Measurements from ENCODE around the gene THADA.

The THADA gene

DNA sequence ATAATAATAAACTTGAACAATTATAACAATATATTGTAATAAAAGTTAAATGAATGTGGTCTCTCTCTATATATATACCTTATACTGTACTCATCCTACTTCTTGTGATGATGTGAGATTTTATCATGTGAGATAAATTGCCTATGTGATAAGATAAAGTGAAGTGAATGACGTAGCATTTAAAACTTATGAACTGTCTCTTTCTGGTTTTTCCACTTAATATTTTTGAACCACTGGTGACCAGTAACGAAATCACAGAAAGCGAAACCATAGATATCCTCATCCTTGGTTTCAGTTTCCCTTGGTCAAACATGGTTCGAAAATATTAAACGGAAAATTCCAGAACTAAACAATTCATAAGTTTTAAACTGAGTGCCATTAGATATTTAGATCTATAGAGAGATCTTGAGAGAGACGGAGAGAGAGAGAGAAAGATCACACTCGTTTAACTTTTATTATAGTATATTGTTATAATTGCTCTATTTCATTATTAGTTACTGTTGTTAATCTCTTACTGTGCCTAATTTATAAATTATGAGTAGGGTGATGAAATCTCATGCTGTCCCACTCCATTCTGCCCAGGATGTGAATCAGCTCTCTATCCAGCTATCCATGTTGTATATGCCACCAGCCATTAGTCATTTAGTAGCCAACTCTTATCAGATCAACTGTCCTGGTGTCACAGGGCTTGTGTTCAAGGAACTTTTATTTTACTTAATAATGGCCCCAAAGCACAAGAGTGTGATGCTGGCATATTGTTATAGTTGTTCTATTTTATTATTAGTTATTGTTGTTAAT, 156.8 kb downstream of the THADA start:
- no peak for TF ChIP-seq EZH2 (IDR thresholded peaks at IDR 0.05; ENCODE audit: borderline replicate concordance, low read depth, low read length, severe bottlenecking)
- TF ChIP-seq CTCF (IDR thresholded peaks at IDR 0.05; ENCODE audit: borderline replicate concordance, extremely low read depth, low read length, poor library complexity, severe bottlenecking), result no peak
- Histone ChIP-seq H3K36me3 (ENCODE audit: insufficient read depth, low read length) (no peaks in the 10 kb centered on the region), H3K27ac (ENCODE audit: low read length) (no peak overlapping the region), H3K9ac (ENCODE audit: low read depth, low read length) (no peak overlapping the region), H4K20me1 (ENCODE audit: insufficient read depth, low read length) (no peaks in the 10 kb centered on the region), H3K4me3 (ENCODE audit: low read depth in 1 of 2, low read length in 2 of 2) (no peak overlapping the region), H3K9me3 (ENCODE audit: insufficient read depth, low read length, severe bottlenecking) (no peaks in the 10 kb centered on the region), H3K4me2 (ENCODE audit: insufficient read depth, low read length) (no peak overlapping the region), H2AFZ (ENCODE audit: low read depth, low read length) (no peak overlapping the region), H3K27me3 (ENCODE audit: insufficient read depth, low read length, poor library complexity) (no peaks in the 10 kb centered on the region), H3K4me1 (ENCODE audit: insufficient read depth, low read length) (no peaks in the 10 kb centered on the region), H3K79me2 (ENCODE audit: insufficient read depth, low read length) (no peaks in the 10 kb centered on the region)
- ATAC-seq (ENCODE audit: insufficient read depth, low read depth) (no peak), DNase-seq (no peak)

DNA sequence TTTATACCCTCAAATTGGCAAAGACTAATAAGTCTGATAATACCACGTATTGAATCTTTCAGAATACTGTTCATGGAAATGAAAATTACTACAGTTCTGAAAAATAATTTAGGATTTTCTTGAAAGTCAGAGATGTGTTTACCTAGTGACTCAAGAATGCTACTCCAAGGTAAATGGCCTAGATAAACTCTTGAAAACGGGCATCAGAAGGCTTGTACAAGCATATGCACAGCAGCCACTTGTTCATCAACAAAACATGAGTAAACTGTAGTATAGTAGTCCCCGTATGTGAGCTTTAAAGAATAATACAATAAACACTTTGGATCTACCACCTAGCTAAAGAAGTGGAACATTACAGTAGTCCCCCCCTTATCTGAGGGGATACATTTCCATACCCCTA, 157.5 kb downstream of the THADA start:
- H3K9me3 ChIP-seq (ENCODE audit: insufficient read depth, low read length, severe bottlenecking), result no peaks in the 10 kb centered on the region
- ATAC-seq (ENCODE audit: insufficient read depth, low read depth) (no peak), DNase-seq (no peak)
- no peak overlapping the region for H3K9ac ChIP-seq (ENCODE audit: low read depth, low read length)
- H3K27ac ChIP-seq (ENCODE audit: low read length), result no peak overlapping the region
- H3K79me2 ChIP-seq (ENCODE audit: insufficient read depth, low read length), result no peaks in the 10 kb centered on the region
- no peaks in the 10 kb centered on the region for H3K27me3 ChIP-seq (ENCODE audit: insufficient read depth, low read length, poor library complexity)
- H3K36me3 ChIP-seq (ENCODE audit: insufficient read depth, low read length), result no peaks in the 10 kb centered on the region
- TF ChIP-seq EZH2 (IDR thresholded peaks at IDR 0.05; ENCODE audit: borderline replicate concordance, low read depth, low read length, severe bottlenecking), result no peak
- TF ChIP-seq CTCF (IDR thresholded peaks at IDR 0.05; ENCODE audit: borderline replicate concordance, extremely low read depth, low read length, poor library complexity, severe bottlenecking), result no peak
- H3K4me2 ChIP-seq (ENCODE audit: insufficient read depth, low read length), result no peak overlapping the region
- no peaks in the 10 kb centered on the region for H4K20me1 ChIP-seq (ENCODE audit: insufficient read depth, low read length)
- no peaks in the 10 kb centered on the region for H3K4me1 ChIP-seq (ENCODE audit: insufficient read depth, low read length)
- H3K4me3 ChIP-seq (ENCODE audit: low read depth in 1 of 2, low read length in 2 of 2), result no peak overlapping the region
- H2AFZ ChIP-seq (ENCODE audit: low read depth, low read length), result no peak overlapping the region

DNA sequence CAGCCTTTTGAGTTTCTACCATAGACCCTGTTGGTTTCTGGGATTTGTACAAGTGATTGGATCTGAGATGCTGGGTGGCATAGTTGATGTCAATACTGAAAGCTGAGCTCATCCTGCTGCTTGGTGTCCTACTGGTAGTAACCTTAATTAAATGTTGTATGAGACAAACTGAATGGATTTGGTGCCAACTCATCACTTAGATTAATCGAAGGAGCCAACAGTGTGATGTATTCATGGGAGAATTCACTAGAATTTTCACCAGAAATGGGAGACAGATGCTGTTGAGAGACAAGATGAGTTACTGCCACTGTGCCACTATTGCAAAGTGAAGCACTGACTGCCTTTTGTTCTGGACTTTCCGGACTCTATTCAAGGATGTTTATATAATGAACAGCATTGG, 158.5 kb downstream of the THADA start:
- Histone ChIP-seq H3K27ac (ENCODE audit: low read length) (no peak overlapping the region), H3K36me3 (ENCODE audit: insufficient read depth, low read length) (no peaks in the 10 kb centered on the region), H2AFZ (ENCODE audit: low read depth, low read length) (no peak overlapping the region), H3K4me3 (ENCODE audit: low read depth in 1 of 2, low read length in 2 of 2) (no peak overlapping the region), H3K4me2 (ENCODE audit: insufficient read depth, low read length) (no peak overlapping the region), H3K4me1 (ENCODE audit: insufficient read depth, low read length) (no peaks in the 10 kb centered on the region), H3K9ac (ENCODE audit: low read depth, low read length) (no peak overlapping the region), H3K79me2 (ENCODE audit: insufficient read depth, low read length) (no peaks in the 10 kb centered on the region), H3K9me3 (ENCODE audit: insufficient read depth, low read length, severe bottlenecking) (no peaks in the 10 kb centered on the region), H3K27me3 (ENCODE audit: insufficient read depth, low read length, poor library complexity) (no peaks in the 10 kb centered on the region), H4K20me1 (ENCODE audit: insufficient read depth, low read length) (no peaks in the 10 kb centered on the region)
- ATAC-seq (ENCODE audit: insufficient read depth, low read depth), result no peak
- no peak for DNase-seq
- no peak for TF ChIP-seq EZH2 (IDR thresholded peaks at IDR 0.05; ENCODE audit: borderline replicate concordance, low read depth, low read length, severe bottlenecking)
- no peak for TF ChIP-seq CTCF (IDR thresholded peaks at IDR 0.05; ENCODE audit: borderline replicate concordance, extremely low read depth, low read length, poor library complexity, severe bottlenecking)
